NB4 (cell line): Measurements from ENCODE around the gene IFI35.
"Not testable (repeated sequence)": the region's sequence is repeated elsewhere in the genome, so short reads cannot be mapped to it uniquely, and the experiment has no call there.

Experiments used
- DNase-seq: peaks from one replicate; pipeline ENCODE4 v3.0.0; 2010; ENCODE audit warnings: low read depth
- H3K4me3 ChIP-seq: one replicate; pipeline ENCODE4 v1.5.1; 2011; ENCODE audit warnings: mild to moderate bottlenecking, low read depth, low read length, moderate library complexity
- MAX ChIP-seq: IDR thresholded peaks from 2 replicates; pipeline ENCODE4 v1.6.1; 2011; ENCODE audit warnings: low read depth, low read length
- MYC ChIP-seq: IDR thresholded peaks from 2 replicates; pipeline ENCODE4 v1.6.1; 2011; ENCODE audit warnings: low read depth, low read length
- POLR2A ChIP-seq: IDR thresholded peaks from 2 replicates; pipeline ENCODE4 v1.6.1; 2011; ENCODE audit warnings: mild to moderate bottlenecking; ENCODE audit not compliant: insufficient read length; ENCODE audit errors: extremely low read depth
- TF ChIP-seq, protein P1 (sequence below): IDR thresholded peaks from one replicate; pipeline ENCODE4 v1.5.1; 2012; ENCODE audit warnings: low read depth, low read length

IFI35 gene

DNA sequence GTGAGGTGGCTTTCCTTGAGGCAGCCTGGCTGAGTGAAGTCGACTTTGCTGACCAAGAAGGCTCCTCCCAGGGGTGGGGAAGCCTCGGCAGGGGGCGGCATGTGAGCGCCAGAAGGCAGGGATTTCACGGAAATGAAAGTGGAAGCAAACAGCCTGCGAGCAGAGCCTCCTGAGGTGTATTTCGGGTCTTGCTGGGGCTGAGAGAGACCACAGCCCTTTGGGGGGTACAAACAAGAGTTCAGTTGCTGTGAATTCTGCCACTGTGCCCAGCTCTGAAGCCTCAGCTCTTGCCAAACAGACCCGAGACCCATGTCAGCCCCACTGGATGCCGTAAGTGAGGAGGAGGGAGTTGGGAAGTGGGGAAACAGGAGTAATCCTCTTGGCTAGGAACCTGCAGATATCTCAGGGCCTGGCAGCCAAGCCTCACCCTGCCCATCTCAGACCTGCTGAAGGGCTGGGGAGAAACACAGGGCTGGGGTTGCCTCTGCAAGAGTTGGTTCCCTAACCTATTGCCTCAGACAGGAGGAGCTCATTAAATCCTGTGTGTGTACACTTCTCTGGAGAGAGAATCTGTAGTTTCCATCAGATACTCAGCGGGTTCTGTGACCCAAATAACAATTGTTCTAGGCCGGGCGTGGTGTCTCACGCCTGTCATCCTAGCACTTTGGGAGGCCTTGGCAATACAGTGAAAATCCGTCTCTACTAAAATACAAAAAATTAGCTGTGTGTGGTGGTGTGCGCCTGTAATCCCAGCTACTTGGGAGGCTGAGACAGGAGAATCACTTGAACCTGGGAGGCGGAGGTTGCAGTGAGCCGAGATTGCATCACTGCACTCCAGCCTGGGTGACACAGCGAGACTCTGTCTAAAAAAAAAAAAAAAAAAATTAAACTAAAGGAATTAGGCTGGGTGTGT lies at the start of gene IFI35:
Gene IFI35, plus strand, starts transcription at position 146 of the 913 bp plus-strand sequence. Its CDS starts 164 bp downstream, at position 310.
- peak; percentile 34 for TF ChIP-seq POLR2A
- peak; percentile 51; the same call in 1 of the 2 replicates for TF ChIP-seq MAX
- TF ChIP-seq, protein P1, sequence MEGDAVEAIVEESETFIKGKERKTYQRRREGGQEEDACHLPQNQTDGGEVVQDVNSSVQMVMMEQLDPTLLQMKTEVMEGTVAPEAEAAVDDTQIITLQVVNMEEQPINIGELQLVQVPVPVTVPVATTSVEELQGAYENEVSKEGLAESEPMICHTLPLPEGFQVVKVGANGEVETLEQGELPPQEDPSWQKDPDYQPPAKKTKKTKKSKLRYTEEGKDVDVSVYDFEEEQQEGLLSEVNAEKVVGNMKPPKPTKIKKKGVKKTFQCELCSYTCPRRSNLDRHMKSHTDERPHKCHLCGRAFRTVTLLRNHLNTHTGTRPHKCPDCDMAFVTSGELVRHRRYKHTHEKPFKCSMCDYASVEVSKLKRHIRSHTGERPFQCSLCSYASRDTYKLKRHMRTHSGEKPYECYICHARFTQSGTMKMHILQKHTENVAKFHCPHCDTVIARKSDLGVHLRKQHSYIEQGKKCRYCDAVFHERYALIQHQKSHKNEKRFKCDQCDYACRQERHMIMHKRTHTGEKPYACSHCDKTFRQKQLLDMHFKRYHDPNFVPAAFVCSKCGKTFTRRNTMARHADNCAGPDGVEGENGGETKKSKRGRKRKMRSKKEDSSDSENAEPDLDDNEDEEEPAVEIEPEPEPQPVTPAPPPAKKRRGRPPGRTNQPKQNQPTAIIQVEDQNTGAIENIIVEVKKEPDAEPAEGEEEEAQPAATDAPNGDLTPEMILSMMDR: peak; percentile 37
- TF ChIP-seq MYC: no peak
- H3K4me3 ChIP-seq: peak within 1 kb of the TSS; percentile 64
- DNase-seq: peak; percentile 87

GRCh38 chr17:42964161-42964932 lies 42.2 kb upstream of the IFI35 start, which contains the start of gene AARSD1:
Gene AARSD1, minus strand, starts transcription at chr17:42964454. Its CDS starts 14 bp downstream, at chr17:42964440.
- peak; percentile 96 for DNase-seq
- TF ChIP-seq POLR2A (peak; percentile 93), MYC (peak; percentile 93), MAX (peak; percentile 90)
- TF ChIP-seq, protein P1: no peak
- peak within 1 kb of the TSS; percentile 94 for H3K4me3 ChIP-seq

GRCh38 chr17:42967925-42968324 lies 38.7 kb upstream of the IFI35 start:
- TF ChIP-seq MYC (no peak), MAX (no peak), POLR2A (no peak)
- TF ChIP-seq, protein P1: no peak
- DNase-seq: no peak
- H3K4me3 ChIP-seq: no peak overlapping the region

DNA sequence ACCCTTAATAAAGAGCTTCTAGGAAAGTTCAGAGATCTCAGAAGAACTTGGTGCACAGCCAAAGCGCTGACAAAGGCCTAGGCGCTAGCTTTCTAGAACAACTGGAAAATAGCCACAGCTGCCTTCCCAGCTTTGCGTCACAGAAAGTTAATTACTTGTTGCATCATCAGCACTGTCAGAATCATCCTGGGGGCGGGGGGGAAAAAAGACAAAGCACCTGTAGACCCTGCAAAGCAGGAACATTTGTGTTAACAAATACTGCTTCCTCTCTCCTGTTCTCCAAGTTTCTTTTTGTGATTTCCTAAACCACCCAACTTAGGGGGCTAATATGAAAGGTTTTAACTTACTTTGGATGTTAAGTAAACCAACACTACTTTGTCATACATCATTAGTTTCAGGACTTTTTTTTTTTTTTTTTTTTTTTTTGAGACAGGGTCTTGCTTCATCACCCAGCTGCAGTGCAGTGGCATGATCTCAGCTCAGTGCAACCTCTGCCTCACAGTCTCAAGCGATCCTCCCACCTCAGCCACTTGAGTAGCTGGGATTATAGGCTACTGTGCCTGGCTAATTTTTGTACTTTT lies 37.5 kb upstream of the IFI35 start:
- peak; percentile 72 for DNase-seq

DNA sequence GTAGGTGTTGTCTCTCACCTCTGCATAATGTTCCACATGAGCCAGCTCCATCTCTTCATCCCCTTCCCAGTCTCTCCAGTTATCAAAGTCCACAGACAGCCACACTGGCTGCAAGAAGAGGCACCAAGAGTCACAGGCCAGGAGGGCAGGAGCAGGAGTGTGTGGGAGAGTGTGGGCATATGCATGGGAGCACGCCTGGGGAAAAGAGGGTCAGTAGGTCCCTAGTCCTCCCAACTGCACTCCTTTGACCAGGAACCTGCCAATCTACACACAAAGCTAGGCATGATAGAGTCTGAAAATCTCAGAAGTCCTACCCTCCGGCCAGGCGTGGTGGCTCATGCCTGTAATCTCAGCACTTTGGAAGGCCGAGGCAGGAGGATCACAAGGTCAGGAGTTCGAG lies 35.0 kb upstream of the IFI35 start:
- no peak for TF ChIP-seq POLR2A
- TF ChIP-seq, protein P1: no peak
- no peak for TF ChIP-seq MYC
- no peak for TF ChIP-seq MAX
- H3K4me3 ChIP-seq: no peak overlapping the region
- DNase-seq: no peak

More for the DNA sequence above, 37.5 kb upstream of the IFI35 start:
- TF ChIP-seq, protein P1: no peak
- TF ChIP-seq MAX (no peak), POLR2A (no peak), MYC (no peak)
- H3K4me3 ChIP-seq: no peak overlapping the region

DNA sequence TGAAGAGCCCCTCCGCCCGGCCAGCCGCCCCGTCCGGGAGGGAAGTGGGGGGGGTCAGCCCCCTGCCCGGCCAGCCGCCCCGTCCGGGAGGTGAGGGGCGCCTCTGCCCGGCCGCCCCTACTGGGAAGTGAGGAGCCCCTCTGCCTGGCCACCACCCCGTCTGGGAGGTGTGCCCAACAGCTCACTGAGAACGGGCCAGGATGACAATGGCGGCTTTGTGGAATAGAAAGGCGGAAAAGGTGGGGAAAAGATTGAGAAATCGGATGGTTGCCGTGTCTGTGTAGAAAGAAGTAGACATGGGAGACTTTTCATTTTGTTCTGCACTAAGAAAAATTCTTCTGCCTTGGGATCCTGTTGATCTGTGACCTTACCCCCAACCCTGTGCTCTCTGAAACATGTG lies 33.3 kb upstream of the IFI35 start:
- DNase-seq, H3K4me3 ChIP-seq: not testable (repeated sequence)
